ENCODE data around the gene NHSL1.

The NHSL1 gene

DNA sequence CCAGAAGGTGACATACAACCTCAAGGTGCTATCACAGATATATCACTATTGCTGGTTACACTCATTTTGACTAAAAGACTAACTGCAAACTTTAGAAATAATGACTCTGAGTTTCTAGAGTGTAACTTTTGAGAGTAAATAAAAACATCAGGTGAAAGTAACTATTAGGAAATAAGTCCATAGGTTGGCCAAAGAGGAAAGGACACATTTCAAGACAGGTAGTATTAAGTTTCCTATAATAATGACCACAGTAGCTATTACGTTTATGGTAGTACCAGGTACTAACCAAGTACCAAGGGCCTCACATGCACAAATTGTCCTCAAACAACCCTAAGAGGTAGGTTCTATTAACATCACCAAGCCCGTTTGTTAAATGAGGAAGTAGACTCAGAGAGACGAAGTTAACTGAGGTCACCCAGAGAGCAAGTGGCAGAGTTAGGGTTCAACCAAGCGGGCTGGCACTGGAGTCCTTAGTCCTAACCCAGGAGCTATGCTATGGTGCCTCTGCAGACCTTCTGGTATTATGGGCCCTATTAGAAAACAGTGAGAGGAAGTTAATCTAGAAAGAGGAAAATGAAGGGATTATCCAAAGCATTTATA lies 58.4 kb downstream of the NHSL1 start:
- CTCF ChIA-PET: interaction anchor here (1.4 to 3.9 kb wide), 3 partner anchors 11 to 68 kb away, joined by 3 to 21 read pairs (median 8); no protein-coding TSS in a partner anchor

DNA sequence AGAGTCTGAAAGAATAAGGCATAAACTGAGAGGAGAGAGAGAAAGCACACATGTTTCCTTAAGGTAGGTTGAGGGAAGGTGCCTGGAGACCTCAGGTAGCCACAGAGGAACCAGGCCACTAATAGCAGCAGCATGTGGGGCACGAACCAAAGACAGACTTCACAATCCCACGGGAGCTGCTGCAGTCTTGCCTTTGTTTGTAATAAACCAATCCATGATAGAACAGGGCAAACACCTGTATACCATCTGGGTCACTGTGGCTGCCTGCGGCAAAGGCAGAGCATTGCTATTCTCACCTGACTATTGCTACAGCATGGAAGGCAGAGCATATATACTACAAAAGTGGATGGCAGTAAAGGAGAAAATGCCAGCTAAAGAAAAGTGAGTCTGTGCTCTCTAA lies 59.0 kb downstream of the NHSL1 start:
- ChIA-PET CTCF (interaction anchor here (1.8 to 3.9 kb wide), 2 partner anchors 10 to 69 kb away, joined by 8 to 21 read pairs; no protein-coding TSS in a partner anchor), POLR2A (no interaction called here)
- TF ChIP-seq, protein P1, sequence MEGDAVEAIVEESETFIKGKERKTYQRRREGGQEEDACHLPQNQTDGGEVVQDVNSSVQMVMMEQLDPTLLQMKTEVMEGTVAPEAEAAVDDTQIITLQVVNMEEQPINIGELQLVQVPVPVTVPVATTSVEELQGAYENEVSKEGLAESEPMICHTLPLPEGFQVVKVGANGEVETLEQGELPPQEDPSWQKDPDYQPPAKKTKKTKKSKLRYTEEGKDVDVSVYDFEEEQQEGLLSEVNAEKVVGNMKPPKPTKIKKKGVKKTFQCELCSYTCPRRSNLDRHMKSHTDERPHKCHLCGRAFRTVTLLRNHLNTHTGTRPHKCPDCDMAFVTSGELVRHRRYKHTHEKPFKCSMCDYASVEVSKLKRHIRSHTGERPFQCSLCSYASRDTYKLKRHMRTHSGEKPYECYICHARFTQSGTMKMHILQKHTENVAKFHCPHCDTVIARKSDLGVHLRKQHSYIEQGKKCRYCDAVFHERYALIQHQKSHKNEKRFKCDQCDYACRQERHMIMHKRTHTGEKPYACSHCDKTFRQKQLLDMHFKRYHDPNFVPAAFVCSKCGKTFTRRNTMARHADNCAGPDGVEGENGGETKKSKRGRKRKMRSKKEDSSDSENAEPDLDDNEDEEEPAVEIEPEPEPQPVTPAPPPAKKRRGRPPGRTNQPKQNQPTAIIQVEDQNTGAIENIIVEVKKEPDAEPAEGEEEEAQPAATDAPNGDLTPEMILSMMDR (IDR thresholded peaks at IDR 0.05; ENCODE audit: control extremely low read depth, extremely low read depth, low read depth, missing control alignments): no peak
- no peak for DNase-seq (ENCODE audit: extremely low spot score)

More for the DNA sequence above, 58.4 kb downstream of the NHSL1 start:
- DNase-seq (ENCODE audit: extremely low spot score): no peak
- TF ChIP-seq, protein P1 (IDR thresholded peaks at IDR 0.05; ENCODE audit: control extremely low read depth, extremely low read depth, low read depth, missing control alignments): no peak
- POLR2A ChIA-PET: no interaction called here

DNA sequence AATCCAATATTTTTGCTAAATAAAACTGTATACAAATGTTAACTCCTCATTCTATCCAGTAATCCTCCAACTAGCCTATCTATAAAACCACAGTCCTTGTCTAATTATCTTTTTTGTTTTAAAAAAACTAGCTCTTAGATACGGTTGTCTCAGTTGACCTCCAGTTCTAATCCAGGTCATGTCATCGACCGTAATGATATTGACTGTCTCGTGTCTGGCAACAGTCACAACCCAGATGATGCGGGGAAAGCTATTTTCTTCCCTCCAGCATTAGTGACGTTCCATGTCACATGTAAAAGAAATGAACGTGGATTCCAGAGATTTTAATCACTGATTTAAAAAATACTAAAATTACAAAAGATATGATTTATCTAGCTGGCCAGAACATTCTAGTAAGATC lies 59.7 kb downstream of the NHSL1 start:
- ChIA-PET POLR2A (no interaction called here), CTCF (interaction anchor here (1.1 to 3.9 kb wide), 3 partner anchors 9 to 69 kb away, joined by 4 to 21 read pairs (median 8); no protein-coding TSS in a partner anchor)
- no peak for DNase-seq (ENCODE audit: extremely low spot score)
- TF ChIP-seq, protein P1 (IDR thresholded peaks at IDR 0.05; ENCODE audit: control extremely low read depth, extremely low read depth, low read depth, missing control alignments): no peak

DNA sequence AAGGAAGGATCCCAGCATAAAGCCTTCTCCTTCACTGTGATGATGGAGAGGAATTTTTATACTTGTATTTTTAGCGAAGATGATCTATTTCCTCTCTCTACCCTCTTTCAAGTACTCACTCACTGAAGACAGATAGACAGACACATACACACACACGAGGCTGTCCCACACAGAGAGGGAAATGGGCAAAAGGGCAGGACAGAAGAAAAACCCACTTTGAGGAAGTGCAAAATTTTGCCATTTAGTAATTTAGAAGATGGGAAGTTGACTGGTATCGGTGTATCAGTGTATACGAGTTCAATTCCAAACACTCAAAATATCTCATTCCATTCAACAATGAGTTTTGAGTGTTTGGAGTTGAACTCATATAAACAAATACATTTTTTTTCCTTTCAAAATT lies 64.4 kb downstream of the NHSL1 start:
- CTCF ChIA-PET: no interaction called here
- no peak for DNase-seq (ENCODE audit: extremely low spot score)
- POLR2A ChIA-PET: no interaction called here
- TF ChIP-seq, protein P1 (IDR thresholded peaks at IDR 0.05; ENCODE audit: control extremely low read depth, extremely low read depth, low read depth, missing control alignments): no peak

DNA sequence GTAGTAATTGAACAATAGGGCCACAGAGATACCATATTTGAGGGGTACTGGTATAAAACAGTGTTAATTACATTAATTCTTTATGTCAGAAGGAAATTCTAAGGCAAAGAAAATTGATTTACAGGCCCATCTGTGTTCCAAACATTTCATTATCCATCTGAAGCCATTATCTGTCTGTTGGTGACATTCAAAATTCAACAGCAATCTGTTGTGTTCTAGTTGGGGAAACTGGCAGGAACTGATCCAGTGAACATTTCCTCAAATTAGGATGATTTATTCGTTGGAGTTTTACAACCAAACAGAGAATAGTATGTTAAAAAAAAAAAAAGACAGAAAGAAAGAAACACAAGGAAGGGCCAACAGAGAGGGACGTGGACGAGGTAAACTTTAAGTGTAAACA lies 65.2 kb downstream of the NHSL1 start:
- no peak for DNase-seq (ENCODE audit: extremely low spot score)
- POLR2A ChIA-PET: no interaction called here
- TF ChIP-seq, protein P1 (IDR thresholded peaks at IDR 0.05; ENCODE audit: control extremely low read depth, extremely low read depth, low read depth, missing control alignments): no peak
- CTCF ChIA-PET: interaction anchor here (1.0 kb wide), 1 partner anchor 22 kb away, joined by 3 read pairs; no protein-coding TSS in a partner anchor

DNA sequence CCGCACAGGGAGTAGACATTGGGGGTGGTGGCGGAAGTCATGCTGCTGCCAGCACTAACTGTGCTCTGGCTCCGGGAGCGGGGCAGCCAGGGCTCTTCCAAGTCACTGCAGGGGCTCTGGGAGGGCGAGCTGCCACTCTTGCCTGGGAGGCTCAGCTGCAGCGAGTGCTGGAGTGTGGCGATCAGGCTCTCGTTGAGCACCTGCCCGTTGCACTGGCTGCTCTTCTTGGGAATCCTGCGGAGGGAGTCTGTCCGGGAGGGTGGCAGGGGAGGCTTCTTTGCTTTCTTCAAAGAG lies 67.3 kb downstream of the NHSL1 start:
- TF ChIP-seq, protein P1 (IDR thresholded peaks at IDR 0.05; ENCODE audit: control extremely low read depth, extremely low read depth, low read depth, missing control alignments): no peak
- CTCF ChIA-PET: interaction anchor here (1.2 to 1.9 kb wide), 3 partner anchors 78 to 334 kb away, joined by 4 to 8 read pairs (median 4); no protein-coding TSS in a partner anchor
- DNase-seq (ENCODE audit: extremely low spot score): no peak
- POLR2A ChIA-PET: interaction anchor here (0.6 kb wide), 1 partner anchor 76 kb away, joined by 3 read pairs; no protein-coding TSS in a partner anchor
